Measurements from ENCODE around the gene ZNF429.

DNA sequence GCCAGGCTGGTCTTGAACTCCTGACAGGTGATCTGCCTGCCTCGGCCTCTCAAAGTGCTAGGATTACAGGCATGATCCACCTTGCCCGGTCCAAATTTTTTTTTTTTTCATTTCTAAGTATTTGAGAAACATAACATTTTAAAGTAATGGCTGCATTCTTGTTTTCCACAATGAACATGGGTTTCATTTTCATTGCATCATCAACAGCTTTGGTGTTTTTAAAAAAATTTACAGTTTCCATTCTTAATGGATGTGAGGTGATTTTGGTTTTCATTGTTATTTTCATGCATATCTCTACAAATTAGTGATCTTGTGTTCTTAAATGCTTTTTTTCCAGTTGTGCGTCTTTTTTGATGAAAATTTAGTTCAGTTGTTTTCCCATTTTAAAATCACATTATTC is 27.5 kb downstream of the ZNF429 start:
- TF ChIP-seq TOX (CRISPR knock-in tag; IDR thresholded peaks at IDR 0.05; ENCODE audit: borderline replicate concordance) (no peak), SNAI2 (CRISPR knock-in tag; IDR thresholded peaks at IDR 0.05) (no peak)
